Loucy (cell line): ENCODE measurements around the gene EEFSEC.

Experiments
- H2AFZ ChIP-seq: fragments of 200-600 bp; sonication (generic); 2 replicates; pipeline ENCODE4 v1.6.0; 2016; ENCODE audit warnings: antibody characterized with exemption, mild to moderate bottlenecking, low read length, moderate library complexity
- H3F3A ChIP-seq: fragments of 200-600 bp; 2 replicates; pipeline ENCODE4 v1.6.0; 2016; ENCODE audit warnings: antibody characterized with exemption, low read depth, mild to moderate bottlenecking
- H3K27me3 ChIP-seq: fragments of 200-600 bp; sonication (generic); 2 replicates; pipeline ENCODE4 v1.6.1; 2014; ENCODE audit warnings: low read length, mild to moderate bottlenecking; ENCODE audit not compliant: insufficient read depth, poor library complexity, severe bottlenecking
- H3K36me3 ChIP-seq: fragments of 200-600 bp; sonication (generic); 2 replicates; pipeline ENCODE4 v1.6.1; 2016; ENCODE audit warnings: low read length; ENCODE audit not compliant: insufficient read depth
- H3K4me1 ChIP-seq: fragments of 200-600 bp; sonication (generic); 2 replicates; pipeline ENCODE4 v1.5.1; 2014; ENCODE audit warnings: low read length, mild to moderate bottlenecking; ENCODE audit not compliant: insufficient read depth, poor library complexity, severe bottlenecking
- H3K4me2 ChIP-seq: fragments of 200-600 bp; sonication (generic); 2 replicates; pipeline ENCODE4 v1.6.0; 2014; ENCODE audit warnings: antibody characterized with exemption, low read length, low read depth, mild to moderate bottlenecking; ENCODE audit not compliant: poor library complexity, severe bottlenecking
- H3K4me3 ChIP-seq: fragments of 200-600 bp; sonication (generic); 2 replicates; pipeline ENCODE4 v1.5.1; 2014; ENCODE audit warnings: low read length, mild to moderate bottlenecking, mixed read lengths; ENCODE audit not compliant: poor library complexity, severe bottlenecking
- H3K79me2 ChIP-seq: fragments of 200-600 bp; sonication (generic); 2 replicates; pipeline ENCODE4 v1.6.1; 2014; ENCODE audit warnings: low read length; ENCODE audit not compliant: insufficient read depth
- H3K9ac ChIP-seq: fragments of 200-600 bp; sonication (generic); 2 replicates; pipeline ENCODE4 v1.6.0; 2014; ENCODE audit warnings: mild to moderate bottlenecking, low read depth, low read length, moderate library complexity; ENCODE audit not compliant: poor library complexity, severe bottlenecking
- H3K9me2 ChIP-seq: fragments of 200-600 bp; sonication (generic); replicated peaks from 2 replicates; pipeline ENCODE4 v1.6.1; 2016; ENCODE audit warnings: low read depth, low read length, mixed read lengths
- H3K9me3 ChIP-seq: fragments of 200-600 bp; sonication (generic); 2 replicates; pipeline ENCODE4 v1.6.1; 2014; ENCODE audit warnings: mild to moderate bottlenecking, antibody characterized with exemption, low read length, low read depth; ENCODE audit not compliant: insufficient read depth
- H4K20me1 ChIP-seq: fragments of 200-600 bp; sonication (generic); 2 replicates; pipeline ENCODE4 v1.6.0; 2014; ENCODE audit warnings: antibody characterized with exemption, low read length, mild to moderate bottlenecking; ENCODE audit not compliant: insufficient read depth, poor library complexity, severe bottlenecking
- CTCF ChIP-seq: fragments of 200-600 bp; sonication (generic); conservative IDR thresholded peaks from 2 replicates; pipeline ENCODE4 v1.5.1; 2014; ENCODE audit warnings: mild to moderate bottlenecking, antibody characterized with exemption, low read length
- EZH2phosphoT487 ChIP-seq: fragments of 200-600 bp; IDR thresholded peaks from 2 replicates; pipeline ENCODE4 v1.6.1; 2018; ENCODE audit warnings: antibody characterized with exemption, mild to moderate bottlenecking, moderate library complexity, borderline replicate concordance

Gene EEFSEC

DNA sequence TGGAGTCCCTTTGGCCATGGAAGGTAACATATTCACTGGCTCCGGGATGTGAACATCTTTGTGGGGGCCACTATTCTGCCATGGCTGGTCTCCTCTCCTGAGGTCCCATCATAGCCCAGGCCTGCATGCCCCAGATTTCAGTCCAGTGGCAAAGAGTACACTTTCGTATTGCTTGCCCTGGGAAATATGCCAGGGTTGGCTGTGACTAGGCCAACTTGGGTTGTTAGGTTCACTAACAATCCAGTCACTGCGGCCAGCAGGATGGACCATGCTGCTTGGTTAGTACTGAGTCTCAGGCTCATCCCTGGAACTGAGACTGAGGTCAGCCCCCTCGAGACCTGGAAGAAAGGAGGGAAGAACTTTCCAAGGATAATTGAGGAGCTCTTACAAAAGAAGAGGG, 9.8 kb upstream of the EEFSEC start:
- Histone ChIP-seq H3K4me1 (no peaks in the 10 kb centered on the region), H3K79me2 (no peaks in the 10 kb centered on the region), H2AFZ (no peak overlapping the region), H3K9me3 (no peaks in the 10 kb centered on the region), H3K9me2 (no peaks in the 10 kb centered on the region), H4K20me1 (no peaks in the 10 kb centered on the region), H3K4me2 (no peak overlapping the region), H3F3A (no peaks in the 10 kb centered on the region), H3K9ac (no peak overlapping the region), H3K27me3 (no peaks in the 10 kb centered on the region), H3K36me3 (no peaks in the 10 kb centered on the region), H3K4me3 (no peak overlapping the region)
- TF ChIP-seq EZH2phosphoT487: no peak
- no peak for TF ChIP-seq CTCF

DNA sequence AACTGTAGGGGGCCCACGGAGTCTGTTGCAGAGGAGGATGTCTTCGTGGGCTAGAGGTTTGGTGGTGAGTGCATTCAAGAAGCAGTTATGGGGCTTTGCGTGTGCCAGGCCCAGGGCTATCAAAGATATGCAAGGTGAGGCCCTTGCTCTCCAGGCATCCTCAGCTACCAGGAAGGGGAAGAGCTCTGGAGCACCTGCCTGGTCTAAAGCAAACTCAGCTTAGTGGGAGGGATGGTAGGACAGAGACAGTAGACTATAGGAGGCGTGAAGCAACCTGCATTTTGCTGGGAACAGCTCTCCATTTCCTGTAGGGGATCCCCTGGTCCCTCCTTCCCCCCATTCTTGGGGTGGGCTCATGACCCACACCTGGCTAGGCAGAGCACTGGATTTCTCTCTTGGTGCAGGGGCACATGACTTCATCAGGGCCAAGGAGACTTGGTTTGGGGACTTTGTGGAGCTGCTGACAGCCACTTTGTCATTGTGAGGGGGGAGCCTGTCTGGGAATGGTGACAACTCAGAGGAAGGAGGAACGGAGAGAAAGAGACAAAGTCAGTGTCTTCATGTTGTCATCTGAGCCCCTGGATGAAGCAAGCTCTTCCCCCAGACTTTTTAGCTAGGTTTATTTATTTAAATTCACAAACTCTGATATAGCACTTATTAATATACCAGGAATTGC, 8.6 kb upstream of the EEFSEC start:
- no peaks in the 10 kb centered on the region for H4K20me1 ChIP-seq
- TF ChIP-seq CTCF: no peak
- TF ChIP-seq EZH2phosphoT487: no peak
- no peaks in the 10 kb centered on the region for H3K9me2 ChIP-seq
- no peaks in the 10 kb centered on the region for H3K79me2 ChIP-seq
- H3K4me3 ChIP-seq: no peak overlapping the region
- no peak overlapping the region for H3K4me2 ChIP-seq
- H3K9ac ChIP-seq: no peak overlapping the region
- H3F3A ChIP-seq: no peaks in the 10 kb centered on the region
- no peak overlapping the region for H2AFZ ChIP-seq
- H3K4me1 ChIP-seq: no peaks in the 10 kb centered on the region
- no peaks in the 10 kb centered on the region for H3K27me3 ChIP-seq
- no peaks in the 10 kb centered on the region for H3K9me3 ChIP-seq
- no peaks in the 10 kb centered on the region for H3K36me3 ChIP-seq

DNA sequence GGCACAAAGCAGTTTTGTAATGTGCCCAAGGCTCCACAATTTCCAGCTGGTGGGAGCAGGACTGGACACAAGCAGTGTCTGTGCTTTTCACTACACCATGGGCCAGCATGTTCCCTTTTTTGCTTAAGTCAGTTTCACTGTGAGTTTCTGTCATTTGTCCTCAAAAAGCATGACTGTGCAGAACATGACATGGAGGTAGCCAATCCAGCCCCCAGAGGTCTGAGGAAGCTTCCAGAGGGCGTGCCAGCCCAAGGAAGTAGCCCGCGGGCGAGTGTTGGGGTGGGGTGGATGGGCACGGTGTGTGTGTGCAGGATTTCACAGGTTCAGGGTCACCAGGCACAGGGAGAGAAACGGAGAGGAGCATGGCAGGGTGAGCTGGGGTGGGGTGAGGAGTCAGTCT, 8.0 kb upstream of the EEFSEC start:
- Histone ChIP-seq H3K9me2 (no peaks in the 10 kb centered on the region), H2AFZ (no peak overlapping the region), H3F3A (no peaks in the 10 kb centered on the region), H3K9me3 (no peaks in the 10 kb centered on the region), H3K9ac (no peak overlapping the region), H3K4me3 (no peak overlapping the region), H3K27me3 (no peaks in the 10 kb centered on the region), H3K79me2 (no peaks in the 10 kb centered on the region), H4K20me1 (no peaks in the 10 kb centered on the region), H3K36me3 (no peaks in the 10 kb centered on the region), H3K4me2 (no peak overlapping the region), H3K4me1 (no peaks in the 10 kb centered on the region)
- TF ChIP-seq EZH2phosphoT487 (no peak), CTCF (no peak)
